ENCODE results near the gene TNNC1.

TNNC1 gene

DNA sequence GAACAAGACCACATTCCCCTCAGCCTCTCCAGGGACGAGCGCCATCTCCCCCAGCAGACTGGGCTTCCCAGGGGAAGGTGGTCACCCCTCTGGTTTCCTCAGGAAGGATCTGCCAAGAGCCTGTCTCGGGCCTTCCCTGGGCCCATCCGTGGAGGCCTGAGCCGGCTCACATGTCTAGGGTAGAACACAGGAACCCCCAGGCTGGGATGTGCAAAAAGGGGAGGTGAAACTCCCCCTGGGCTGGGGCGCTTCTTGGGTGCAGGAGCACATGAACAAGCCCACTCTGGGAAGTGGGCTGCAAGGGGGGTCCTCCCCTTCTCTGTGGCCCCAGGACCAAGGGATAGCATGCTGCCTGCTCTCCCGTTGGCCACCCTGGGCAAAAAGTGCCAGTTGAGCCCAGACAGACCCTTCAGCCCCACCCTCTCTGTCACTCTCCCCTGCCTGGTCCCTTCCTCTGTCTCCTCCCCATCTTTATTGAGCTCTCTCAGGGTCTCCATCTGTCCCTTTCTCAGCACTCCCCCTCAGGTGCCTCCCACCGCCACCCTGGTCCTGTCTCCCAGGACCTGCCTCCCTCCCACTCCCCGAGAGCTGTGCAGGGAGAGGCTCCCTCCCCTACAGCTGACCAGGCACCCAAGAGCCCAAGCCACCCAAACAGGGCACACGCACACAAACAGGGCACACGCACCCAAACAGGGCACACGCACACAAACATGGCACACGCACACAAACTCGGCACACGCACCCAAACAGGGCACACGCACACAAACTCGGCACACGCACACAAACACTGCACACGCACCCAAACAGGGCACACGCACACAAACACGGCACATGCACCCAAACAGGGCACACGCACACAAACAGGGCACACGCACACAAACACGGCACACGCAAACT, 9.8 kb downstream of the TNNC1 start:
- H3K4me1 Mint-ChIP-seq (ENCODE audit: low read depth): peaks cover 7% of the 10 kb centered on the region
- H3K36me3 Mint-ChIP-seq: no peaks in the 10 kb centered on the region
- H3K27ac Mint-ChIP-seq: no peak overlapping the region

DNA sequence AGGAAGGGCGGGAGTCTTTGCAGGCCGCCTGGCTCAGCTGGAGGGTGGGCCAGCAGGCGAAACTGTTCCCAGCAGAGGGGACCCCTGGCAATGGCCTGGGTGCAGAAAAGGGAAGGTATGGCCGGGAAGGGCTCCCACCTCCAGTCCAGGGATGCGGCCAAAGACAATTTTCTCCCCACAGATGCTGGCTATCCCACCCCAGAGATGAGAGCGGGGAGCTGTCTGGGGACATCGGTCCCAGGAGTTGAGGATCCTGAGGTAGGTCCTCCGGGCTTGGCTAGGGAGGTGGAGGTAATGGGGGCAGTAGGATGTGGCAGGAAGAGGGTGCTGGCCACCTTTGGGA, 10.6 kb downstream of the TNNC1 start:
- Mint-ChIP-seq H3K27ac (no peak overlapping the region), H3K9me3 (ENCODE audit: low read depth) (no peaks in the 10 kb centered on the region), H3K4me1 (ENCODE audit: low read depth) (peaks cover 7% of the 10 kb centered on the region), H3K4me3 (no peak overlapping the region), H3K36me3 (no peaks in the 10 kb centered on the region), H3K27me3 (no peaks in the 10 kb centered on the region)

More for the DNA sequence above, 9.8 kb downstream of the TNNC1 start:
- Mint-ChIP-seq H3K4me3 (no peak overlapping the region), H3K27me3 (no peaks in the 10 kb centered on the region), H3K9me3 (ENCODE audit: low read depth) (no peaks in the 10 kb centered on the region)

DNA sequence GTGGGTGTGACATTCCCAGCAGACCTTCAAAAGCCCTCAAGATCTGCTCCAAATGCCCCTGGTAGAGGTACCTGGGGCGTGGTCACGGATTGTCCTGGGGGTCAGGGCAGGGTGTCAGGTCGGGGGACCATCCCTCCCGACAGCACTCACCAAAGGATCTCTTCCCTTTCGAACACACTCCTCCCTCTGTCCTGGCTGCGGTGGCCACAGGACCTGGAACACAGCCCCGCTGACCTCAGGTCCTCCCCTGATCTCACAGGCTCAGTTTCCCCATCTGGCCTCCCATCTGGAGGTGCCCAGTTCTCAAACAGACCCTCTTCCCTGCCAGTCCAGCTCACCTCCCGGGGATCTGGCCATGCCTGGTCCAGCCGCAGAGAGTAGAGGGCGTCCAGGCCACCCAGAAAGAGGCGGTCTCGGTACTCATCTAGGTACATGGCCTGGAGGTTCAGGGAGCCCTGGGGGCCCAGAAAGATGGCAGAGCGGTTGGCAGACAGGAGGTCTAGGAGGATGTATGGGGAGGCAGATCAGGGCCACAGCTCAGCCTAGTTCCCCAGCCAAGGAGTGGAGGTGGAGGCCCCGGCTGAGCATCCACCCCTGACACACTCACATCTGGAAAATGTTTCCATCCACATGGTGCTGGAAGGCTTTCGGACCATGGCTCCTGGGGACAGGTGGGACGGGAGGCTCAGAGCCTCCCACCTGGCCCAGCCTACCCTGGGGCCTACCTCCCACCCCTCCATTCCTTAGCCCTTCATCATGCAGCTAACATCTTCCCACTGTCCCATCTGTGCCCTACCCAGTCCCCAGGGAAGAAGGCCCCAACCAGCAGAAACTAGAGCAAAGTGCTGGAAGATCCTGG, 11.2 kb downstream of the TNNC1 start:
- H3K27me3 Mint-ChIP-seq: no peaks in the 10 kb centered on the region
- no peak overlapping the region for H3K27ac Mint-ChIP-seq
- no peaks in the 10 kb centered on the region for H3K9me3 Mint-ChIP-seq (ENCODE audit: low read depth)
- H3K4me1 Mint-ChIP-seq (ENCODE audit: low read depth): peaks cover 7% of the 10 kb centered on the region
- no peaks in the 10 kb centered on the region for H3K36me3 Mint-ChIP-seq
- H3K4me3 Mint-ChIP-seq: no peak overlapping the region

DNA sequence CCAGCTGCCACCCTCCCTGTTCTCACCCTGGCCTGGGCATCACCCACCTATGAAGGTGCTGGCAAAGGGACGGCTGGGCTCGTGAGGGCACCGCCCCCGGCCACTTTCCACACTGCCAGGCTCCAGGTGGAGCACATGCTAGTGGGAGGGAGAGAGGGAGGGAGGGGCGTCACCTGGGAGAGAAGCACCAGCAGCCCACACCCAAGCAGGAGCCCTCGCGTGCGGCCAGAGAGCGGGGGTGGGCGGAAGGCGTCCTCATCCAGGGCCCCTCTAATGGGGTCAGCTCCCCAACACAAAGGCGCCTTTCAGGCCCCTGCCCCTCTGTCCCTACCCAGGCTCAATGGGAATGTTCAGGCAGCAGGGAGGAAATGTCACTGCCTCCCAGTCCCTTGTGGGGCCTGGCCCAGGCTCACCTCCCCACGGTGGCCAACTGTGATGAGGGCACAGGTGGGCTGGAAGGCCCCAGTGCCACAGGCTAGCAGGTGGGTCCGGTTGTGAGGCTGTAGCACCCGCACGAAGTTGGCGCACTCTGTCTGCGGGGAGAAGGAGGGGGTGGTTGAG, 12.0 kb downstream of the TNNC1 start:
- Mint-ChIP-seq H3K4me1 (ENCODE audit: low read depth) (peaks cover 3% of the 10 kb centered on the region), H3K27me3 (no peaks in the 10 kb centered on the region), H3K4me3 (no peak overlapping the region), H3K36me3 (no peaks in the 10 kb centered on the region), H3K9me3 (ENCODE audit: low read depth) (no peaks in the 10 kb centered on the region), H3K27ac (no peak overlapping the region)

DNA sequence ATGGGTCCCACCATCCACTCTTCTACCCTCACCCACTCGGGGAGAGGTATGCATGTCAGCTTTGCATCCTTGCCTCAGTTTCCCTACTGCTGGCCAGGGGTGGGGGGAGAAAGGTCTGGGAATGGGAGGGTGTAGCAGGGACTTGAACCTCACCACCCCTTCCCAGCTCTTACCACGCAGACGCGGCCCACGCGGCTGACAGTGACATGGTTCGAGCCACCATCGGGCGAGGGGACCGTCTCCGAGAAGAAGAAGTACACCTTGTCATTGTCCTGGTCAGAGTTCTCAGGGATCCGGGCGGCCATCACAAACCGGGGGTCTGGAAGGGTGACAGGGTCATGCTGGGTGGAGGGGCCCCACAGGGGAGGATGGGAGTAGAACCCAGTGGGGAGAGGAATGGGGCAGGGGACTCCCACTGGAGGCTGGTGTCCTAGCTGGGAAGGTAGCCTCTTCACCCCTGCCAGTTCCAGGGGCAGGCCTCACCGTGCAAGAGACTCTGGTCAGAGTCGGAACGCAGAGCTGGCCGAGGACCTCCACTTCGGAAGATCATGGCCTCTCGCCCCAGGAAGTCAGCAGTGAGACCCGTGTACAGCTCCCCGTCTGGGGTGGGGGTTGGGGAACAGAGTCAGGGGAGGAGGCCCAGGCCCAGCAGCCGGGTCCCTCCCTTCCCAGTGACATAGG, 12.6 kb downstream of the TNNC1 start:
- Mint-ChIP-seq H3K4me3 (no peak overlapping the region), H3K27ac (no peak overlapping the region), H3K9me3 (ENCODE audit: low read depth) (no peaks in the 10 kb centered on the region), H3K4me1 (ENCODE audit: low read depth) (peaks cover 2% of the 10 kb centered on the region), H3K27me3 (no peaks in the 10 kb centered on the region), H3K36me3 (no peaks in the 10 kb centered on the region)

DNA sequence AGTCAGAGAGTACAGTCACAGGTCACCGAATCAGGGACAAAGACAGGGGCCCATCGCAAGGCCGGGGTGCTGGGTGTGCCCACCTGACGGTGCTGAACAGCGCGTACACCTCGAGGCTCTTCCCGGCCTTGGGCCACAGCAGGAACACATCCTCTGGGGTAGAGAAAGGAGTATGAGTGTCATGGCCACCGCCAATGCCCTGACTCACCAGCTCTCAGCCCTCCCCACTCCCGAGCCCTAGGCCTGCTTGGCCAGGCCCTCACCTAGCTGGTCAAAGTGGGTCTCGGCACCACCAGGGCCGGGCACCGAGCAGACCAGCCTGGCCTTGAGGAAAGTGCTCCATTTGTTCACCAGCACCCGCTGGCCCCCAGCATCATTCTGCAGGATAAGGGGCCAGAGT, 13.2 kb downstream of the TNNC1 start:
- H3K36me3 Mint-ChIP-seq: no peaks in the 10 kb centered on the region
- H3K27me3 Mint-ChIP-seq: no peaks in the 10 kb centered on the region
- H3K4me1 Mint-ChIP-seq (ENCODE audit: low read depth): peaks cover 2% of the 10 kb centered on the region
- H3K4me3 Mint-ChIP-seq: no peak overlapping the region
- H3K27ac Mint-ChIP-seq: no peak overlapping the region
- no peaks in the 10 kb centered on the region for H3K9me3 Mint-ChIP-seq (ENCODE audit: low read depth)

DNA sequence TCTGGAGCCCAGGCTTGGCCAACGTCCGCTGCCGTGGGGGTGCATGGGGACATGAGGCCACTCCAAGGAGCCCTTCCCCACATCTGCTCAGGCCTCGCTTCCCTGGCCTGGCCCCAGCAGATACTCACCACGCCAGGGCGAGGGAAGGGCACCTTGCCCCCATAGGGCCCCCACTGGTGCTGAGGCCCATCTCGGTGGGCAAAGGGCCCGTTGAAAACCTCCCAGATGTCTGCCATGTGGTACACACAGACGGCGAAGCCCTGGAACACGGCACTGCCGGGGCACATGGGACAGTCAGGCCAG, 13.6 kb downstream of the TNNC1 start:
- no peak overlapping the region for H3K4me3 Mint-ChIP-seq
- no peaks in the 10 kb centered on the region for H3K36me3 Mint-ChIP-seq
- H3K9me3 Mint-ChIP-seq (ENCODE audit: low read depth): no peaks in the 10 kb centered on the region
- peaks cover 2% of the 10 kb centered on the region for H3K4me1 Mint-ChIP-seq (ENCODE audit: low read depth)
- H3K27ac Mint-ChIP-seq: no peak overlapping the region
- H3K27me3 Mint-ChIP-seq: no peaks in the 10 kb centered on the region

DNA sequence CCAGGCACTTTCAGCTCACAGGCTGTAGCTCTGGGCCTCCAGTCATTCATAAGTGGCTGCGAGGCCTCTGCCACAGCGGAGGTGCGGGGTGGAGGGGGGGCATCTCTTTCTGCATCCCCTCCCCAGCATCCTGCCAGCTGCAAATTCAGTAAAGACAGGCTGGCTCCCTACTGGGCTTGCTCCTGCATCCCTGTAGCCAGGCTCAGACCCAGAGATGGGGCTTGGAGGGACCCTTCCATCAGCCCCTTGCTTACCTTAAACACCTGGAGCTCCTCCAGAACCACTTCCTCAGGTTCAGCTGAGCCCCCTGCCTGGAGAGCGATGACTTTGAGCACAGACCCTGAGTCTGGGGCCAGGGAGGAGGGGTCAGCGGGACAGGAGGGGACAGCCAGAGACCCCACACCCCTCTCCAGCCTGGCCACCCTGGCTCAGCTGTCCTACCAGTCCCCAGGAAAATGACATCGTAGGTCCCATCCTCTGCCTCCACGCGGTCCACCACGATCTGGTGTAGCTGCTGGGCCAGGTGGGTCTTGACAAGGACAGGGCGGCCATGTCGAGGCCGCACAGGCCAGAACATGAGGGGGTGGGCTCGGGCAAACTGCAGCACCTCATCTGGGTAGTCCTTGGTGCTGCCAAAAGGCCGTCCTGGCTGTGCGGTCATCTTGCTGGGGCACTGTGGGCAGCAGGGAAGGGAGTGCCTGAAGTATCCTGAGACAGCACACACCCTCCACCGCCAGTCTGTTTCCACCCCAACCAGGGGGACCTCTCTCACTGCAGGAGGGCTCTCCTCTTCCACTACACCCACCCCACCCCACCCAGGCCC, 14.2 kb downstream of the TNNC1 start:
- Mint-ChIP-seq H3K4me3 (no peak overlapping the region), H3K27ac (no peak overlapping the region), H3K36me3 (no peaks in the 10 kb centered on the region), H3K9me3 (ENCODE audit: low read depth) (no peaks in the 10 kb centered on the region), H3K27me3 (no peaks in the 10 kb centered on the region), H3K4me1 (ENCODE audit: low read depth) (no peaks in the 10 kb centered on the region)

DNA sequence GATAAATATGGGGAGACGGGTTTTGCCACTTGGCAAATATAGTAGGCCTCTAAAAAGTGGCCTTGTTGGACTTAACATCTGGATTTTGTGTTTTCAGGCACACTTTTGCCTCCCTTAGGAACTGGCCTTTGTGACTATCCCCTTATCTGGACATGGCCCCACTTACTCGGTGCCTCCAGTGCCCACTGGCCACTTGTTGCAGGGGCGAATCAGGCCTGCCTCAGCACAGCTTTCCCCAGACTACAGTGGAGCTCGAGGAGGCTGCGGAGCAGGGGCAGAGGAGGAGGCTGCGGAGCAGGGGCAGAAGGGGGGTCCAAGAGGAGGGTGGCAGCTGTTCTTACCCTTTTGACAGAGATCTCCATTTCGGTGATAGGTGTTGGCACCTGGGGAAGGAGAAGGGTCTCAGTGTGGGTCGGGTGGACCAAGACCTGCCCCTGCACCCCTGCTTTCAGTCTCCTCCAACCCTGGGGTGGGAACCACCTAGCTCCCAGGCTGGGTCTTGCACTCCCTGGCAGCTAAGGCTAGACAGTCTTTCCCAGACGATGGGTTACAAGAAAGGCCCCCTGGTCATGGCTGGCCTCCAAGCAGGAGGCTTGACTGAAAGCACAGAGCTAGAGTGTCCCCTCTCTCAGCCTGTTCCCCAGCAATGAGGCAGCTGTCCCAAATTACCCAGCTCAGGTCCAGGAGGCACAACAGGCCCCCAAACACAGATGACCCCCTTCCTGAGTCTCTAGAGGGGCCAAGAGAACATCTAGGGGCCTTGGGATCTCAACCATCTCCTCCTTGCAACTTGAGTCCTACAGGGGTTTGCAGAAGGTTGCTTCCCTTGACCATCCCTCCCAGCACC, 15.0 kb downstream of the TNNC1 start:
- H3K36me3 Mint-ChIP-seq: no peaks in the 10 kb centered on the region
- no peaks in the 10 kb centered on the region for H3K27me3 Mint-ChIP-seq
- no peaks in the 10 kb centered on the region for H3K4me1 Mint-ChIP-seq (ENCODE audit: low read depth)
- H3K9me3 Mint-ChIP-seq (ENCODE audit: low read depth): no peaks in the 10 kb centered on the region
- H3K27ac Mint-ChIP-seq: no peak overlapping the region
- no peak overlapping the region for H3K4me3 Mint-ChIP-seq

DNA sequence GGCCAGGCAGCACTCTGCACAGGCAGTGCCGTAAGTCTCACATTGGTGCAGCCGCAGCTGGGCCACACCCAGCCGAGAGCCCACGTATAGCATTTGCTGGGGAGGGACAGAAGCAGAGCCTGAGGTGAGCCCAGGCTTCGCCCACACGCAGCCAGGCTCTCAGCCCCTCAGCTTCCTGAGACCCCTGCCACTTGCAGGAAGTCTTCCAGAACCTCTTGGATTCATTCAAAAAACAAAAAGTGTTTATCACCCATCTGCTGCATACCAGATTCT, 15.8 kb downstream of the TNNC1 start:
- no peaks in the 10 kb centered on the region for H3K4me1 Mint-ChIP-seq (ENCODE audit: low read depth)
- H3K4me3 Mint-ChIP-seq: no peak overlapping the region
- no peak overlapping the region for H3K27ac Mint-ChIP-seq
- H3K9me3 Mint-ChIP-seq (ENCODE audit: low read depth): no peaks in the 10 kb centered on the region
- no peaks in the 10 kb centered on the region for H3K27me3 Mint-ChIP-seq
- H3K36me3 Mint-ChIP-seq: no peaks in the 10 kb centered on the region

DNA sequence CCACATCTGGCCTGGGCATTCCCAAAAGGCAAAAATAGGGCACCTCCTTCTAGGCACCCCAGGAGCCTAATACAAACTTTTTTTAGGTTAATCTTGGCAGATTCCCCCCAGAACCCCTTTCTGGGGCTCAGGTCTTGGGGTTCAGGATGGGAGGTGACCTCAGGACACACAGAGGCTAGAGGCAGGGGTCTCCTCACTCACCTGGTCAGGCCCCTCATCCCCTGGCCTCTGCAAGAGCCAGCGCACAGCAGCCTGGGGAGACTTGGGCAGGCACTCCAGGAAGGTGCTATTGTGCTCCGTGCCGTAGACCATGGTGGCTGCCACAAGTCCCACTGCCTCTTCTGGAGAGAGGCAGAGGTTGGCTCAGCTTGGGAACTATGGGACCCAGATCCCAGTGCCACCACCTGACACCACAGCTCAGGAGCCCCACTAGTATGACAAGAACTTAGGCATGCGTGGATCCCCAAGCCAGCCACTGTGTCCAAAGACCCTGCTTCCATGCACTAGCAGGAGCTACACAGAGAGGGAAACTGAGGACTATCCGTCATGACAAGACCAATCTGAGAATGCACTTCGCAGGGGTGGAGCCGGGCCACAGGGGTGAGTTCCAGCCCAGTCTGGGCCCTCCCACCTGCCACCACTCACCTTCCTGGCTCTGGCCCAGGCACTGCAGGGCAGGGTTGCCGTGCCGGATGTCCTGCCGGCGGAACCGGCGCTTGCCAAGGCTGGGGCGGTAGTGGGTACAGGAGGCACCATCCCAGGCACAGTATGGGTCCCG, 16.3 kb downstream of the TNNC1 start:
- Mint-ChIP-seq H3K9me3 (ENCODE audit: low read depth) (no peaks in the 10 kb centered on the region), H3K27me3 (no peaks in the 10 kb centered on the region), H3K36me3 (no peaks in the 10 kb centered on the region), H3K27ac (no peak overlapping the region), H3K4me1 (ENCODE audit: low read depth) (no peaks in the 10 kb centered on the region), H3K4me3 (no peak overlapping the region)

DNA sequence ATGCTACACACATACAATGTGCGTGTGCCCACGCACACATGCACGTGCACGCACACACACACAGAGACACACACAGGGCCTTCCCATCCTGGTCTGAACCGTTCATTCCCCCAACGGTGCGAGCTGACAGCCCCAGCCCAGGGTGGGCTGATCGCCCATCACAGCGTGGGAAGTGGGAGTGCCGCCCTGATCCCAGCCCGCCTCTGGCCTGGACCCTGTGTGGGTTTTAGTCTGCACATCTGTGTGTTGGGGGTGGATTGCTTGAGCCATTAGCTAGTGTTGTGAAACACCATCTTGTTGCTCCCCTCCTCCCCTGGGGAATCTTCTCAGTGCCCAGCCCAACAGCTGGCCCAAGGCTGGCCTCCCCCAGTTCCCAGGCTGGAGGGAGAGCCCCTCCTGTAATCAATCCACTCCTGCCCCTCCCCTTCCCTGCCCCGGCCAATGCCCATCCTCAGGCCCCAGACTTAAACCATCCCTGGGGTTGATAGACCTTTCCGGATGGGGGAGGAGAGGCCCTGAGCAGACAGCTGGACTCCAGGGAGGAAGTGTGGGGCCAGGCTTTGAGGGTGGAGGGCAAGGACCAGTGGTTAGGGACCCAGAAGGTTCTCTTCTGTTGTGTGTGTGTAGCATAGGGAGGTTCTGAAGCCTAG, 17.2 kb downstream of the TNNC1 start:
- no peak overlapping the region for H3K4me3 Mint-ChIP-seq
- no peaks in the 10 kb centered on the region for H3K9me3 Mint-ChIP-seq (ENCODE audit: low read depth)
- no peaks in the 10 kb centered on the region for H3K27me3 Mint-ChIP-seq
- no peaks in the 10 kb centered on the region for H3K36me3 Mint-ChIP-seq
- H3K4me1 Mint-ChIP-seq (ENCODE audit: low read depth): no peaks in the 10 kb centered on the region
- H3K27ac Mint-ChIP-seq: no peak overlapping the region
